Liver (tissue), 9 donors: ENCODE results near the gene WDR86. TPM values are rescaled to one million over a fixed set of nuclear protein-coding genes. Genes with fewer than 3 reads are reported as not detected.

Source experiments
- DNase-seq: peaks from one replicate; pipeline ENCODE4 v3.0.0-alpha.2; 2017; ENCODE audit warnings: low spot score
- H3K27ac ChIP-seq, 2 donors: one replicate each; pipeline ENCODE4 v1.7.0; 2013; ENCODE audit warnings: inconsistent platforms in 2 of 2, low read length in 2 of 2, control low read depth in 1 of 2, low read depth in 1 of 2, mild to moderate bottlenecking in 1 of 2
- H3K27me3 ChIP-seq, 4 donors: one replicate each; pipeline versions ENCODE4 v1.6.1 to v1.7.0; 2013; ENCODE audit warnings: low read length in 3 of 4, inconsistent platforms in 1 of 4, mild to moderate bottlenecking in 1 of 4, moderate library complexity in 1 of 4; ENCODE audit not compliant: control insufficient read depth in 4 of 4, insufficient read depth in 4 of 4
- H3K36me3 ChIP-seq, 4 donors: one replicate each; pipeline versions ENCODE4 v1.6.1 to v1.7.0; 2013; ENCODE audit warnings: low read length in 3 of 4, mild to moderate bottlenecking in 3 of 4, low read depth in 1 of 4, moderate library complexity in 1 of 4; ENCODE audit not compliant: control insufficient read depth in 4 of 4, insufficient read depth in 3 of 4
- H3K4me1 ChIP-seq, 4 donors: one replicate each; pipeline versions ENCODE4 v1.6.1 to v1.7.0; 2013; ENCODE audit warnings: low read length in 3 of 4, mild to moderate bottlenecking in 3 of 4, moderate library complexity in 1 of 4; ENCODE audit not compliant: control insufficient read depth in 4 of 4, insufficient read depth in 4 of 4
- H3K4me3 ChIP-seq, 3 donors: one replicate each; pipeline versions ENCODE4 v1.6.1 to v1.7.0; 2013; ENCODE audit warnings: low read length in 3 of 3, control low read depth in 1 of 3, low read depth in 1 of 3, mild to moderate bottlenecking in 1 of 3
- H3K9ac ChIP-seq, 2 donors: one replicate each; pipeline ENCODE4 v1.7.0; 2013; ENCODE audit warnings: low read length in 2 of 2, mild to moderate bottlenecking in 2 of 2, moderate library complexity in 2 of 2, control low read depth in 1 of 2, low read depth in 1 of 2
- H3K9me3 ChIP-seq, 4 donors: one replicate each; pipeline versions ENCODE4 v1.6.1 to v1.7.0; 2013; ENCODE audit warnings: low read length in 3 of 4; ENCODE audit not compliant: control insufficient read depth in 4 of 4
- EGR1 ChIP-seq, 2 donors: IDR thresholded peaks; 2 replicates each; pipeline ENCODE4 v1.6.1; 2016 to 2018; ENCODE audit warnings: antibody characterized with exemption in 2 of 2, low read depth in 2 of 2
- FOXA1 ChIP-seq: IDR thresholded peaks from 2 replicates; pipeline ENCODE4 v1.6.1; 2016; ENCODE audit warnings: antibody characterized with exemption
- FOXA2 ChIP-seq: IDR thresholded peaks from 2 replicates; pipeline ENCODE4 v1.6.1; 2016; ENCODE audit warnings: antibody characterized with exemption
- GABPA ChIP-seq, 2 donors: IDR thresholded peaks in 1 of 2; conservative IDR thresholded peaks in 1 of 2; 2 replicates each; pipeline ENCODE4 v1.6.1; 2016; ENCODE audit warnings: antibody characterized with exemption in 2 of 2, mild to moderate bottlenecking in 1 of 2, moderate library complexity in 1 of 2
- HNF4A ChIP-seq, 2 donors: conservative IDR thresholded peaks; 2 replicates each; pipeline ENCODE4 v1.6.1; 2016; ENCODE audit warnings: antibody characterized with exemption in 2 of 2, mild to moderate bottlenecking in 2 of 2
- HNF4G ChIP-seq: IDR thresholded peaks from 2 replicates; pipeline ENCODE4 v1.6.1; 2016; ENCODE audit warnings: antibody characterized with exemption
- JUND ChIP-seq, 2 donors: IDR thresholded peaks; 2 replicates each; pipeline ENCODE4 v1.6.1; 2016; ENCODE audit warnings: antibody characterized with exemption in 2 of 2
- NR2F2 ChIP-seq: IDR thresholded peaks from 2 replicates; pipeline ENCODE4 v1.6.1; 2016; ENCODE audit warnings: antibody characterized with exemption
- RAD21 ChIP-seq, 2 donors: IDR thresholded peaks; 2 replicates each; pipeline ENCODE4 v1.6.1; 2016; ENCODE audit warnings: antibody characterized with exemption in 2 of 2, mild to moderate bottlenecking in 2 of 2
- REST ChIP-seq: IDR thresholded peaks from 2 replicates; pipeline ENCODE4 v1.6.1; 2016; ENCODE audit warnings: antibody characterized with exemption, mild to moderate bottlenecking
- RXRA ChIP-seq, 2 donors: IDR thresholded peaks; 2 replicates each; pipeline ENCODE4 v1.6.1; 2017 to 2018; ENCODE audit warnings: antibody characterized with exemption in 2 of 2, mild to moderate bottlenecking in 1 of 2
- SP1 ChIP-seq: IDR thresholded peaks from 2 replicates; pipeline ENCODE4 v1.6.1; 2018; ENCODE audit warnings: antibody characterized with exemption, mild to moderate bottlenecking
- TAF1 ChIP-seq: conservative IDR thresholded peaks from 2 replicates; pipeline ENCODE4 v1.6.1; 2016; ENCODE audit warnings: antibody characterized with exemption, mild to moderate bottlenecking
- YY1 ChIP-seq: IDR thresholded peaks from 2 replicates; pipeline ENCODE4 v1.6.1; 2016; ENCODE audit warnings: antibody characterized with exemption, mild to moderate bottlenecking
- ZBTB33 ChIP-seq: IDR thresholded peaks from 2 replicates; pipeline ENCODE4 v1.6.1; 2016; ENCODE audit warnings: antibody characterized with exemption
- WGBS: extraction: QIAGEN DNeasy Blood & Tissue Kit; methylation state at CpG from one replicate; pipeline ENCODE4 v1.1.7; 2013; 5-methylcytosine and 5-hydroxymethylcytosine counted together
- polyA plus RNA-seq, 2 donors: library from polyadenylated mRNA; stranded (reverse) in 1 of 2; unstranded in 1 of 2; fragments of 200-250 nt in 1 of 2; fragments of >200 nt in 1 of 2; fragmentation: Nextera tagmentation in 1 of 2; extraction: Ambion mirVana in 1 of 2; gene quantifications; one replicate each; pipeline versions ENCODE4 v1.2.1 to v1.2.3, GENCODE V29; 2013 to 2015
- total RNA-seq, 2 donors: library from RNA; depleted of rRNA; stranded (reverse); fragments of >200 nt; gene quantifications; one replicate each; pipeline ENCODE4 v1.2.3, GENCODE V29; 2014
- TF ChIP-seq, protein P1 (sequence below): IDR thresholded peaks from 2 replicates; pipeline ENCODE4 v1.6.1; 2016; ENCODE audit warnings: antibody characterized with exemption
- donor health status: healthy.
- donor health status: healthy.
- donor health status: healthy.
- donor health status: healthy.
- donor health status: healthy.

Gene WDR86
- total and polyA plus RNA-seq, 4 donors, result 0.35 to 4.9 (median 0.77) TPM

DNA sequence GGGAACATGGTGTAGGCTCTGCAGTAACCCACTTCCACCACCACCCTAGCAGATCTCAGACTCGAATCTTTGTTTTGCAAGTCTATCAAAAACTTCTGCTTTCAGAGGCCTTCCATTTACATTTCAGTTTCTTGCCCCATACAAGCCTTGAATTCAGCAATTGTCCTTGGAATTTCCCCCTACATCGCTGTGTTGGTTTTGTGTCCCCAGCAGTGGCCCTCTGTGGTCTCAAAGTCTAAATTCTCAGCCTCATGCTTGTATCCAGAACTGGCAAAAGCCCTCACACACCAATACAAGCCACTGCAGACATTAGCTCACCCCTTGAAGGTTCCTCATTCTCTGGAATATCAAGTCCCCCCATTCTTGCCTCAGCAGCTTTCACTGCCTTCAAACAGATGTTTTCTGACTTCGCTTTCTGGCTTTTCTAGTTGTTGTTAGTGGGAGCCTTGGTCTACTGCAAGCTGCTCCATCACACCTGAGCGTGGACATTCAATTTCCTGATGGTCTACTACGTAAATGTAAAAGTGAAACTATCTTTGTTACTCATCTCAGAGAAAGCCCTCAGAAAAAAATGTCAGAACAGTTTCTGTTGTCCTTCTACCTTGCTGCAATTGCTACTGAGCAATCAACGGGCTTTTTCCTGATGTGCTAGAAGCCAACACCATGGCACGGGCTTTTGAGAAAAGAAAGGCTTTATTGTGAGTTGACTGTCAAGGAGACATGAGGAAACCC is 70.0 kb downstream of the WDR86 start:
- no peak for DNase-seq
- Histone ChIP-seq H3K4me1 (peaks cover 1 to 13% (median 7%) of the 10 kb centered on the region in 4 donors), H3K9ac (no peak overlapping the region), H3K4me3 (no peak overlapping the region), H3K27me3 (no peaks in the 10 kb centered on the region), H3K9me3 (no peaks in the 10 kb centered on the region), H3K36me3 (peaks cover 0 to 2% (median 0%) of the 10 kb centered on the region in 4 donors), H3K27ac (no peak overlapping the region)
- no peak for TF ChIP-seq RXRA (IDR thresholded peaks at IDR 0.05)
- TF ChIP-seq NR2F2, result no peak
- no peak for TF ChIP-seq EGR1 (IDR thresholded peaks at IDR 0.05; ENCODE audit: low read depth in 2 of 2)
- no peak for TF ChIP-seq FOXA1
- TF ChIP-seq SP1, result no peak
- no peak for TF ChIP-seq HNF4G
- TF ChIP-seq YY1, result no peak
- no peak for TF ChIP-seq GABPA (IDR thresholded peaks at IDR 0.05 in 1 of 2, conservative IDR thresholded peaks at IDR 0.05 in 1 of 2)
- TF ChIP-seq RAD21 (IDR thresholded peaks at IDR 0.05), result no peak
- no peak for TF ChIP-seq TAF1
- TF ChIP-seq, protein P1, sequence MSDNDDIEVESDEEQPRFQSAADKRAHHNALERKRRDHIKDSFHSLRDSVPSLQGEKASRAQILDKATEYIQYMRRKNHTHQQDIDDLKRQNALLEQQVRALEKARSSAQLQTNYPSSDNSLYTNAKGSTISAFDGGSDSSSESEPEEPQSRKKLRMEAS, result no peak
- 76% methylated on average over 7 of the region's 7 CpGs for WGBS

GRCh38 chr7:151338809-151339208 is 71.0 kb downstream of the WDR86 start:
- peaks cover 1 to 13% (median 7%) of the 10 kb centered on the region in 4 donors for H3K4me1 ChIP-seq
- no peak for DNase-seq
- 97% methylated on average over 3 of the region's 3 CpGs for WGBS
- no peaks in the 10 kb centered on the region for H3K27me3 ChIP-seq
- H3K9me3 ChIP-seq, result no peaks in the 10 kb centered on the region
- H3K9ac ChIP-seq, result no peak overlapping the region
- H3K4me3 ChIP-seq, result no peak overlapping the region
- no peak for TF ChIP-seq SP1
- TF ChIP-seq EGR1 (IDR thresholded peaks at IDR 0.05; ENCODE audit: low read depth in 2 of 2), result no peak
- TF ChIP-seq YY1, result no peak
- TF ChIP-seq FOXA2, result no peak
- no peak for TF ChIP-seq TAF1
- no peak for TF ChIP-seq GABPA (IDR thresholded peaks at IDR 0.05 in 1 of 2, conservative IDR thresholded peaks at IDR 0.05 in 1 of 2)
- TF ChIP-seq NR2F2, result no peak
- TF ChIP-seq, protein P1, result no peak
- TF ChIP-seq RXRA (IDR thresholded peaks at IDR 0.05), result no peak
- TF ChIP-seq ZBTB33, result no peak
- no peak overlapping the region for H3K27ac ChIP-seq
- peaks cover 0 to 2% (median 0%) of the 10 kb centered on the region in 4 donors for H3K36me3 ChIP-seq

GRCh38 chr7:151337346-151337745 is 72.5 kb downstream of the WDR86 start:
- Histone ChIP-seq H3K4me1 (peaks cover 0 to 2% (median 0%) of the 10 kb centered on the region in 4 donors), H3K27ac (no peak overlapping the region), H3K4me3 (no peak overlapping the region), H3K27me3 (no peaks in the 10 kb centered on the region), H3K9ac (no peak overlapping the region), H3K9me3 (no peaks in the 10 kb centered on the region), H3K36me3 (no peaks in the 10 kb centered on the region)
- 98% methylated on average over 2 of the region's 2 CpGs for WGBS
- DNase-seq, result no peak
- no peak for TF ChIP-seq HNF4A (conservative IDR thresholded peaks at IDR 0.05)
- no peak for TF ChIP-seq EGR1 (IDR thresholded peaks at IDR 0.05; ENCODE audit: low read depth in 2 of 2)
- TF ChIP-seq SP1, result no peak
- no peak for TF ChIP-seq FOXA2
- no peak for TF ChIP-seq RAD21 (IDR thresholded peaks at IDR 0.05)
- TF ChIP-seq ZBTB33, result no peak
- TF ChIP-seq REST, result no peak
- TF ChIP-seq JUND (IDR thresholded peaks at IDR 0.05), result no peak
- TF ChIP-seq RXRA (IDR thresholded peaks at IDR 0.05), result no peak
- TF ChIP-seq HNF4G, result no peak
- no peak for TF ChIP-seq FOXA1
- TF ChIP-seq TAF1, result no peak
- TF ChIP-seq YY1, result no peak
